ENCODE measurements around the gene LARGE1.

The LARGE1 gene

DNA sequence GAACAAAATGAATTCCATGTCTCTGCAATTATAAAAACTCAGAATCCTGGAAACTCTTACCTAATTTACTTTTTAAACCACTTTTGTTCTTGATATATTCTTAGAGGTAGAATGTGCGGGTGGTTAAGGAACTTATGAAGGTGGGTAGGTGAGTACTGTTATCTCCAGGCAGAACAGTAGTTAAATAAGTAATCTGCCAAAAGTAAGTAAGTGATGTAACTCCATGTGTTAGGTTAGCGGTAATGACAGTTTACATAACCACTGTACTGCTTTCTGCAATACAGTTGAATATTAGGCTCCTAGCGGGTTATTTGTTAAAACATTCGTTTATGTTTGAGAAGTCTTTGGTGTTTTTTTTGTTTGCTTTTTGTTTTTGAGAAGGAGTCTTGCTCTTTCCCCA, 7.1 kb downstream of the LARGE1 start:
- H3K4me1 ChIP-seq (ENCODE audit: control insufficient read depth, insufficient read depth, low read length): peaks cover 33% of the 10 kb centered on the region
- H3K36me3 ChIP-seq (ENCODE audit: control insufficient read depth in 2 of 2, insufficient read depth in 2 of 2, low read length in 2 of 2): no peaks in the 10 kb centered on the region
- no peak overlapping the region for H3K27ac ChIP-seq (ENCODE audit: low read length)
- H3K9ac ChIP-seq (ENCODE audit: low read length in 2 of 2): no peak overlapping the region
- H3K9me3 ChIP-seq (ENCODE audit: control insufficient read depth in 2 of 2, low read length in 2 of 2): no peaks in the 10 kb centered on the region
- no peaks in the 10 kb centered on the region for H3K27me3 ChIP-seq (ENCODE audit: control insufficient read depth in 1 of 2, insufficient read depth in 2 of 2, low read length in 2 of 2)
- no peak overlapping the region for H3K4me3 ChIP-seq (ENCODE audit: low read length in 2 of 2)

- peaks cover 31% of the 10 kb centered on the region for H3K4me1 ChIP-seq (ENCODE audit: control insufficient read depth, insufficient read depth, low read length)
- no peaks in the 10 kb centered on the region for H3K27me3 ChIP-seq (ENCODE audit: control insufficient read depth in 1 of 2, insufficient read depth in 2 of 2, low read length in 2 of 2)
- no peak overlapping the region for H3K4me3 ChIP-seq (ENCODE audit: low read length in 2 of 2)
- no peak overlapping the region for H3K9ac ChIP-seq (ENCODE audit: low read length in 2 of 2)
- peak overlapping the region; percentile 6 for H3K27ac ChIP-seq (ENCODE audit: low read length)
- no peaks in the 10 kb centered on the region for H3K9me3 ChIP-seq (ENCODE audit: control insufficient read depth in 2 of 2, low read length in 2 of 2)
- H3K36me3 ChIP-seq (ENCODE audit: control insufficient read depth in 2 of 2, insufficient read depth in 2 of 2, low read length in 2 of 2): no peaks in the 10 kb centered on the region
Observed at GRCh38 chr22:33909911-33910310, 10.4 kb downstream of the LARGE1 start.

GRCh38 chr22:33909075-33909458, 11.2 kb downstream of the LARGE1 start:
- Histone ChIP-seq H3K4me3 (ENCODE audit: low read length in 2 of 2) (peak overlapping the region; percentile 44), H3K27me3 (ENCODE audit: control insufficient read depth in 1 of 2, insufficient read depth in 2 of 2, low read length in 2 of 2) (no peaks in the 10 kb centered on the region), H3K9me3 (ENCODE audit: control insufficient read depth in 2 of 2, low read length in 2 of 2) (no peaks in the 10 kb centered on the region), H3K36me3 (ENCODE audit: control insufficient read depth in 2 of 2, insufficient read depth in 2 of 2, low read length in 2 of 2) (no peaks in the 10 kb centered on the region), H3K4me1 (ENCODE audit: control insufficient read depth, insufficient read depth, low read length) (peaks cover 30% of the 10 kb centered on the region), H3K9ac (ENCODE audit: low read length in 2 of 2) (peak overlapping the region; percentile 11 to 62), H3K27ac (ENCODE audit: low read length) (peak overlapping the region; percentile 84)

DNA sequence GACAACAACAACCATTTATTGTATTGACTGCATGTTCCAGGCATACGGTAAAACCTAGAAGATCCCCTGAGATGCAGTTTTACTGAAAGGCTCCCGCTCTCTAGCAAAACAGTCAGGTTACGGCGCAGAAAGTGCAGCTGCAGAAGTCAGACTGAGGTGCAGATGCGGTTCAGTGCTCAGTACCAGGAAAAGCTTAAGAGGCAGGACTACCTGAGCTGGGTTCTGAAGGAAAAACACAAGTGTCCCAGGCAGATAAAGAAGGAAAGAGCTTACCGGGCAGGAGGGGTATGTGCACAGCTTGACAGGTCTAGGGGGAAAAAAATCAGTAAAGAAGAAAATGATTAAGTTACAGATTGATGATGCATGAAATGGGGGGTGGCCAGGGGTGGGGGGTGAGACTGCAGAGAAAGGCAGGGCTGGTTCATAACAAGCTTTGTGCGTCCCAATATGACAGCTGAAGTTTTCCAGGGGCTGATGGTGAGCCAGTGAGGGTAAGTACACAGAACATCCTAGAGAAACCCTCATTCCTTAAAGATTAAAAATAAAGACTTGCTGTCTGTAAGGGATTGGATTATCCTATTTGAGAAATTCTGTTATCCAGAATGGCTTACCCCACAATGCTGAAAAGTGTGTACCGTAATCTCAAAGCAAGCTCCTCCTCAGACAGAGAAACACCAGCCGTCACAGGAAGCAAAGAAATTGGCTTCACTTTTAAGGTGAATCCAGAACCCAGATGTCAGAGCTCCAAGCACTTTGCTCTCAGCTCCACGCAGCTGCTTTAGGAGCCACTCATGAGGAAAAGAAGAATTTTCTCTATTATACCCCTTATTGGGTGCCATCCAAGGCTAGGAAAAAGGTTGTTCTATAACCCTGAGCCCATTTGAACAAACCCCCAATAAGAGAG, 11.9 kb downstream of the LARGE1 start:
- Histone ChIP-seq H3K4me3 (ENCODE audit: low read length in 2 of 2) (peak overlapping the region; percentile 44), H3K36me3 (ENCODE audit: control insufficient read depth in 2 of 2, insufficient read depth in 2 of 2, low read length in 2 of 2) (no peaks in the 10 kb centered on the region), H3K27me3 (ENCODE audit: control insufficient read depth in 1 of 2, insufficient read depth in 2 of 2, low read length in 2 of 2) (no peaks in the 10 kb centered on the region), H3K9me3 (ENCODE audit: control insufficient read depth in 2 of 2, low read length in 2 of 2) (no peaks in the 10 kb centered on the region), H3K9ac (ENCODE audit: low read length in 2 of 2) (peak overlapping the region; percentile 11 to 62), H3K4me1 (ENCODE audit: control insufficient read depth, insufficient read depth, low read length) (peaks cover 27% of the 10 kb centered on the region), H3K27ac (ENCODE audit: low read length) (peak overlapping the region; percentile 84)

DNA sequence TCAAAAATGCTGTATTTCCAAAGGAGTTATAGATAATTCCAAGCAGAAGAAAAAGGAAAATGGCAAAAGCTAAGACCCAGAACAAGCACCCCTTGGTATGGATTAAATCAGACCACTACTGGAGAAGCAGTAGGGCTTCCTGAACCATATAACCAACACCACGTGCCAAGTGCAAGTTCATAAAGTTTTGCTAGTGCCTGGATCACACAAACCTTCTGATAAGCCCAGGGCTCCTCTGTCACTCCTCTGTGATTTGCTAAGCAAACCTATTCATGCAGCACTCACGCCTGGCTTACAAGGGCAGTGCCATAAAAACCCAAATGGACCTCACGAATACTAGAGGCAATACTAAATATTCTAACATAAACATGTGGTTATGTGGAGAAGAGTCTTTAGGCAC, 13.3 kb downstream of the LARGE1 start:
- H3K4me3 ChIP-seq (ENCODE audit: low read length in 2 of 2): no peak overlapping the region

GRCh38 chr22:33906475-33906874, 13.8 kb downstream of the LARGE1 start:
- peaks cover 27% of the 10 kb centered on the region for H3K4me1 ChIP-seq (ENCODE audit: control insufficient read depth, insufficient read depth, low read length)
- no peaks in the 10 kb centered on the region for H3K9me3 ChIP-seq (ENCODE audit: control insufficient read depth in 2 of 2, low read length in 2 of 2)
- no peaks in the 10 kb centered on the region for H3K36me3 ChIP-seq (ENCODE audit: control insufficient read depth in 2 of 2, insufficient read depth in 2 of 2, low read length in 2 of 2)
- no peaks in the 10 kb centered on the region for H3K27me3 ChIP-seq (ENCODE audit: control insufficient read depth in 1 of 2, insufficient read depth in 2 of 2, low read length in 2 of 2)
- no peak overlapping the region for H3K27ac ChIP-seq (ENCODE audit: low read length)
- no peak overlapping the region for H3K4me3 ChIP-seq (ENCODE audit: low read length in 2 of 2)
- H3K9ac ChIP-seq (ENCODE audit: low read length in 2 of 2): no peak overlapping the region

More for the DNA sequence above, 13.3 kb downstream of the LARGE1 start:
- H3K9me3 ChIP-seq (ENCODE audit: control insufficient read depth in 2 of 2, low read length in 2 of 2): no peaks in the 10 kb centered on the region
- peaks cover 27% of the 10 kb centered on the region for H3K4me1 ChIP-seq (ENCODE audit: control insufficient read depth, insufficient read depth, low read length)
- H3K36me3 ChIP-seq (ENCODE audit: control insufficient read depth in 2 of 2, insufficient read depth in 2 of 2, low read length in 2 of 2): no peaks in the 10 kb centered on the region
- no peak overlapping the region for H3K9ac ChIP-seq (ENCODE audit: low read length in 2 of 2)
- no peak overlapping the region for H3K27ac ChIP-seq (ENCODE audit: low read length)
- H3K27me3 ChIP-seq (ENCODE audit: control insufficient read depth in 1 of 2, insufficient read depth in 2 of 2, low read length in 2 of 2): no peaks in the 10 kb centered on the region

- Histone ChIP-seq H3K36me3 (ENCODE audit: control insufficient read depth in 2 of 2, insufficient read depth in 2 of 2, low read length in 2 of 2) (no peaks in the 10 kb centered on the region), H3K9ac (ENCODE audit: low read length in 2 of 2) (no peak overlapping the region), H3K9me3 (ENCODE audit: control insufficient read depth in 2 of 2, low read length in 2 of 2) (no peaks in the 10 kb centered on the region), H3K27me3 (ENCODE audit: control insufficient read depth in 1 of 2, insufficient read depth in 2 of 2, low read length in 2 of 2) (no peaks in the 10 kb centered on the region), H3K4me1 (ENCODE audit: control insufficient read depth, insufficient read depth, low read length) (peaks cover 16% of the 10 kb centered on the region), H3K27ac (ENCODE audit: low read length) (no peak overlapping the region), H3K4me3 (ENCODE audit: low read length in 2 of 2) (no peak overlapping the region)
Observed at GRCh38 chr22:33903012-33903411, 17.3 kb downstream of the LARGE1 start.

- no peak overlapping the region for H3K4me3 ChIP-seq (ENCODE audit: low read length in 2 of 2)
- peaks cover 11% of the 10 kb centered on the region for H3K4me1 ChIP-seq (ENCODE audit: control insufficient read depth, insufficient read depth, low read length)
- H3K27ac ChIP-seq (ENCODE audit: low read length): no peak overlapping the region
- no peaks in the 10 kb centered on the region for H3K9me3 ChIP-seq (ENCODE audit: control insufficient read depth in 2 of 2, low read length in 2 of 2)
- H3K9ac ChIP-seq (ENCODE audit: low read length in 2 of 2): no peak overlapping the region
- no peaks in the 10 kb centered on the region for H3K27me3 ChIP-seq (ENCODE audit: control insufficient read depth in 1 of 2, insufficient read depth in 2 of 2, low read length in 2 of 2)
- no peaks in the 10 kb centered on the region for H3K36me3 ChIP-seq (ENCODE audit: control insufficient read depth in 2 of 2, insufficient read depth in 2 of 2, low read length in 2 of 2)
Observed at GRCh38 chr22:33902073-33902472, 18.2 kb downstream of the LARGE1 start.

GRCh38 chr22:33898121-33898520, 22.2 kb downstream of the LARGE1 start:
- Histone ChIP-seq H3K9me3 (ENCODE audit: control insufficient read depth in 2 of 2, low read length in 2 of 2) (no peaks in the 10 kb centered on the region), H3K27ac (ENCODE audit: low read length) (no peak overlapping the region), H3K36me3 (ENCODE audit: control insufficient read depth in 2 of 2, insufficient read depth in 2 of 2, low read length in 2 of 2) (no peaks in the 10 kb centered on the region), H3K9ac (ENCODE audit: low read length in 2 of 2) (no peak overlapping the region), H3K27me3 (ENCODE audit: control insufficient read depth in 1 of 2, insufficient read depth in 2 of 2, low read length in 2 of 2) (no peaks in the 10 kb centered on the region), H3K4me1 (ENCODE audit: control insufficient read depth, insufficient read depth, low read length) (peaks cover 10% of the 10 kb centered on the region), H3K4me3 (ENCODE audit: low read length in 2 of 2) (no peak overlapping the region)

GRCh38 chr22:33897448-33897835, 22.8 kb downstream of the LARGE1 start:
- H3K4me1 ChIP-seq (ENCODE audit: control insufficient read depth, insufficient read depth, low read length): peaks cover 10% of the 10 kb centered on the region
- H3K9me3 ChIP-seq (ENCODE audit: control insufficient read depth in 2 of 2, low read length in 2 of 2): no peaks in the 10 kb centered on the region
- no peak overlapping the region for H3K4me3 ChIP-seq (ENCODE audit: low read length in 2 of 2)
- no peaks in the 10 kb centered on the region for H3K36me3 ChIP-seq (ENCODE audit: control insufficient read depth in 2 of 2, insufficient read depth in 2 of 2, low read length in 2 of 2)
- no peak overlapping the region for H3K27ac ChIP-seq (ENCODE audit: low read length)
- no peaks in the 10 kb centered on the region for H3K27me3 ChIP-seq (ENCODE audit: control insufficient read depth in 1 of 2, insufficient read depth in 2 of 2, low read length in 2 of 2)
- H3K9ac ChIP-seq (ENCODE audit: low read length in 2 of 2): no peak overlapping the region

Measured in stomach smooth muscle (tissue), 2 donors.